ENCODE results near the gene BMI1.

BMI1 gene

DNA sequence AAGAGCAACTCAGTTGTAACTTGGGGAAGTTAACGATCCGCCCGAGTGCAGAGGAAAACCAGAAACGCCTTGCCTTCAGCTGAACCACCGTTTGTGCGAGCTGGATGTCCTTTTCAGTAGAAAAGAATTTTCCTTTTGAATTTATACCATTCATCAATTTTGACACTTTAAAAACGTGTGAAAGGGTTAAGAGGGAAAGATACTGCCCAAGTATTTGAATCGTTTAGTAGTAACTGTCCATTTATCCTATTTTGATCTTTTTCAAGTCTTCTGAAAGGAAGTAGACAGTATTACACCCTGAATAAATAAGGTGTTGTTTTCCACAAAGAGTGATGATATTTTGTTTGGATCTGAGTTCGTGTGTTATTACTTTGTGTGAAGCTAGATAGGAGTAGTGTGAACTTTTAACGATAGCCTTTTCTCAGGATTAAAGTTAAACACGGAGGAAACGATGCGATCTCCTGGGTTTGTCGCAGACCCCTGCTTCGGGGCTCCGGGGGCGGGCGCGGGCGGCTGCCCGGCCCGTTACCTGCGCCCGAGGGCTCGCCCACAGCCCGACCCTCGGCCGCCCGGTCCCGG, 830 bp upstream of the BMI1 start:
- DNase-seq, result no peak

DNA sequence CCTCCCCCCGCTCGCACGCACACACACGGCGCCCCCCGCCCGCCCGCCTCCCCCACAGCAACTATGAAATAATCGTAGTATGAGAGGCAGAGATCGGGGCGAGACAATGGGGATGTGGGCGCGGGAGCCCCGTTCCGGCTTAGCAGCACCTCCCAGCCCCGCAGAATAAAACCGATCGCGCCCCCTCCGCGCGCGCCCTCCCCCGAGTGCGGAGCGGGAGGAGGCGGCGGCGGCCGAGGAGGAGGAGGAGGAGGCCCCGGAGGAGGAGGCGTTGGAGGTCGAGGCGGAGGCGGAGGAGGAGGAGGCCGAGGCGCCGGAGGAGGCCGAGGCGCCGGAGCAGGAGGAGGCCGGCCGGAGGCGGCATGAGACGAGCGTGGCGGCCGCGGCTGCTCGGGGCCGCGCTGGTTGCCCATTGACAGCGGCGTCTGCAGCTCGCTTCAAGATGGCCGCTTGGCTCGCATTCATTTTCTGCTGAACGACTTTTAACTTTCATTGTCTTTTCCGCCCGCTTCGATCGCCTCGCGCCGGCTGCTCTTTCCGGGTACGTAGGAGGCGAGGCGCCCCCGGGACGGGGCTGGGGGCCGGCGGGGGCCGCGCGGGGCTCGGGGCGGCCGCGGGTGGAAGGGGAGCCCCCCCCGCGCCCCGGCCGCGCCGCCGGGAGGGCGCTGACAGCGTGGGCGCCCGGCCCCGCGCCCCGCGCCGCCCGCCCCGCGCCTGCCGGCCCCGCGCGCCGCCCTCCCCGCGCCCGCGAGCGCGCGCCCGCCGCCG, 441 bp downstream of the BMI1 start:
- peak; percentile 73 for DNase-seq

- no peak for DNase-seq
These were observed 1.2 kb downstream of the BMI1 start for GRCh38 chr10:22321924-22322640.

- DNase-seq, result no peak
These were observed 1.8 kb downstream of the BMI1 start for GRCh38 chr10:22322641-22323160.

DNA sequence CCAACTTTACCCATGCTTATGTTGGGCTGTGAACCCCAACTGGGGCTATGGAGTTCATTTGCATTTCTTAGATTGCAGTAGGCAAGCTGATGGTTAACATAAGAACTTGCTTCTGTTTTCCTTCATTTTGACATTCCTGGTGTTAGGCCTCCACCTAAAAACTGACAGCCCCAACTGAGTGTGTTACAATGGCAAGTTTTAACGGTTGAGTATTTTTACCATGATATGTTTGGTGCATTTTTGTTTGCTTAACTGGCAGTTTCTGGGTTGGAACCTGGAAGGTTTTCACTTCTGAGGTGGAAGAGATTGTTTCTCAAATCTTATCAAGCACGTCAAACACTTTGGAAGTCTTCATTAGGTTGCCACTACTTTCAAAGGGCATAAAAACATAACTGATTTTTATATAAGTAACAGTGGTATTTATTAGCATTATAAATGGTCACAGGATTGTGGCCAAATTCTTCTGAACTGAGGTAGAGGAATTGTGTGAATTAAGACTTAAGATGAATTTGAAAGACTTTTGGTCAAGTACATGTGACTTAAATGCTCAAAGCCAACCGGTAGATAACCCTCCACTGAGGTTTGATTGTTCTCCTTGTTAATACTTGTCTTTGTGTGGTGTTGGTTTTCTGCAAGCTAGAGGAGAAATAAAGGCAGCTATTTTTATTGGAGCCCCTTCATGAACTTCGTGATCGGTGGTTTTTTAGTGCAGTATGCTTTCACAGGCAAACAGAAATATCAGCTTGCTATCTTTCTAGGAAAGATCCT, 2.8 kb downstream of the BMI1 start:
- DNase-seq, result no peak

- no peak for DNase-seq
These were observed 3.5 kb downstream of the BMI1 start for GRCh38 chr10:22324413-22324812.

GRCh38 chr10:22324893-22325271, 4.0 kb downstream of the BMI1 start:
- no peak for DNase-seq

- peak; percentile 83 for DNase-seq
These were observed 4.6 kb downstream of the BMI1 start for GRCh38 chr10:22325272-22326144.

DNA sequence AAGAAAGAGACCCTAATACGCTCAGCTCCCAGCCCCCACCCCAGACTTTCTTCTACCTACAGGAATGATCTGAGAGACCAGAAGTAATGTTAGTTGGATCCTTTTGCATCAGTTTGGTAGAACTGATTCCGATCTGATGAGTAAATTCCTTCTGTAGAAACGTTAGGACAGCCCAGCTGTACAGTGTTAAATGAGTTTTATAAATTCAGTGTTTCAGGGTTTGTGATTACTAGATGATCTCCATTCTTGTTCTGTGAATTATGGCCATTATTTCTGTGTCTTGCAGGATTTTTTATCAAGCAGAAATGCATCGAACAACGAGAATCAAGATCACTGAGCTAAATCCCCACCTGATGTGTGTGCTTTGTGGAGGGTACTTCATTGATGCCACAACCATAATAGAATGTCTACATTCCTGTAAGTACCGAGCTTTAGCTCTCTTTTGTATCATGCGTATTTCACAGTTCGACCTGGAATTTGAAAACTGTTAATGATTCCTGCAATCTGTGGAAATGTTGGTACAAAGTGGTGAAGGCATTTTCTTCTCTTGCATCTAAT, 5.3 kb downstream of the BMI1 start:
- no peak for DNase-seq

GRCh38 chr10:22329150-22329549, 8.3 kb downstream of the BMI1 start:
- DNase-seq, result no peak

DNA sequence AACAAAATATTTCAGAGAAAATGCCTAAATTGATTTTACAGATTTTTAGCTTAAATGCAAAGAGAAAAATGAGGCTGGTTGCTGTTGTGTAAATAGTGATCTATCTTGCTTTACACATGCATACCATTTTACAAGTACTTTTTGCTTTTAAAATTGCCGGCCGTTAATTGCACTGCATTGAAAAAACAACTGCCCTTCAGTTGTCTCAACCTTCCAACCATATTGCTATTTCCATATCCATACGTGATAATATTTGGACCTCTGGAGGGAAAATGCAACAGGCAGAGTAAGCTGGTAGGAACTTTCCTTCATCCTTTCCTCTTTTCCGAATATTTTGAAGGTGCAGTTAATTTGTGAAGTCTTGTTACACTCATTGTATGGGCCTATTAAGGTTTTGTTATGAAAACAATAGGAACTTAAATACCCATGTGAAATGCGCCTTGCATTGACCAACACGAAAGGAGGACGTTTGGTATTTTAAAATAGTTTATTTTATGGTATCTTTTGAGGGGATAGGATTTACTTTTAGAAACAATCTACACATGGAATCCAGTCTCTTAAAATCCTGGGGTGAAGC, 11.3 kb downstream of the BMI1 start:
- DNase-seq, result no peak

DNA sequence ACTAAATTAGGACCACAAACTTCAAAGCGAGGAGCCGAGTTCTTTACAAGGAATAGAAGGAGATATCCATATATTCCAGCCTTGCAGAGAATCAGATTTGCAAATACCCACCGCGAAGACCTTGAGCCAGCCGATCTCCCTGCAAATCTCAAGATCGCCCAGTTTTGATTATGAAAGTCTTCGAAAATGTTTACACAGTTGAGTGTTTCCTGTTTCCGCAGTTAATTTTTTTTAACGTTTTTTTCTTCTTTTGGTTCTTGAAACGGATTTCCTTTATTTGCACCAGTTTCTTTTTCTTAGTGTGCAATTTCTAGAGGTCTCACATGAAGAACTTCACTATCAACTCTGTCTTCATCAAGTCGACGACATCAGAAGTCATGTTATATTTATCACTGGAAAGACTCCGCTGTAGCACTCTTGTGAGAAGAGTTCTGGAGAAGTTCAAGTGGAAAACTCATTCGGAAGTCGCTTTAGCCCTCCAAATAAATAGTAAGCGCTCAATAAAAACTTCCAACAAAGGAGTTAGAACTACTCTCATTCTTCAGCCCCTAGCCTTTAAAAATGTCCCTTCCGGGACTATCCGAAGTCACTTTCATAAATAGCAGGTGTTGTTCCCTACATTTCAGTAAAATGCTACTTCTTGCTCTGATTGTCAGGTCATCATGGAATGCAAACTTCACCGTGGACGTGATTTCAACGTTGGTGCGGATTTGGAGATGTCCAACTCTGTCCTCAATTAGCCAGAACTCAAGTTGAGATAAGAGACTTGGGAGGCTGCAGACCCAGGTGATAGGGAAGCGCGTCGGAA, 12.5 kb downstream of the BMI1 start:
- DNase-seq, result peak; percentile 75

GRCh38 chr10:22333975-22334282, 13.0 kb downstream of the BMI1 start:
- no peak for DNase-seq

- DNase-seq, result no peak
These were observed 13.7 kb downstream of the BMI1 start for GRCh38 chr10:22334414-22335172.

GRCh38 chr10:22335173-22335933, 14.5 kb downstream of the BMI1 start:
- DNase-seq, result peak; percentile 81

DNA sequence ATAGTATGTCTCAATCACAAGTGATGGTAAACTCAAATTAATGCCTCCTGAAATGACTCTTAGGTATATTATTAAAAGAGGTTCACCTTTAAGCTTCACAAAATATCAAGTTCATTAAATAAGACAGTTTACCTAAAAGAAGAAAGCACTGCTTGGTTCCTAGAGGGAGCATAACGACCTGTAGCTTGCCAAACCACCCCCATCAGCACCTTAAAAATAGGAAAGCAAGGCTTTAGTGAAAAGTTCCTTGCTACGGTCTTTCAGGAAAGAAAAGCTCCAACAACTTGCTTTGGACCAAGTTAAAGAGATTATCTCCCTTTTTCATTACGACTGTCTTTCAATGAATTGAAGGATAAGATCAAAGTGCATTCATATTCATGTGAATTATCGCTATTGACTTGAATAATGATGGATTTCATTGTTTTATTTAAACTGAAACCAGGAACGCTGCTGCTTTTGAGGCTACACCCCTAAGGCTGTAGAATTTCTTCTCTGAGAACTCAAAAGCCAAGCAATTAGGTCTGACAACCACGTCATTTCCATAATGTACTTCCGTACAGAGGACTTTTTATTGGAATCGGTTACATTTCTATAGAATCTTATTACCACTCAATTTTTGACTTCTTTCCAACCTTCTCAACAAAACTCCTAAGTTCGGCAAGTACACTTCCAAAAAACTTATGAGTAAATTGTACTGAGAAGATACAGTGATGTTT, 17.4 kb downstream of the BMI1 start:
- no peak for DNase-seq

DNA sequence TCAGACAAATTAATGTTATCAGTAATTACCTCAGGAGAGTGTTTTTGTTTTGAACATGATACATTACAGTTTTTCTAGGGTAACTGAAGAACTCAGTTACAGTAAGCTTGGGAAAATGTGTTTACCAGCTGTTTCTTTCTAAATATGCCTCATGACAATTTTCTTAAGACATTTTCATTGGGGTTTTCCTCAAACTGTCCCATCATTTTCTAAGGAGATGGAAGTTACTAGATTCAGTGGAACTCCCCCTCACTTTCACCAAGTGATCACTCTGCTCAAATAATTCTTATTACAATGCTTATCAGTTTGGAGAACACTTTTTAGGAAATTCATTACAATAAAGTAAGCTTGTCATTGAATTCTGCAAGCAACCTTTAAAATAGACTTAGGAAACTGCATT, 18.0 kb downstream of the BMI1 start:
- DNase-seq, result no peak

- DNase-seq, result no peak
These were observed 18.9 kb downstream of the BMI1 start for GRCh38 chr10:22339761-22340328.
